GM12873 (cell line): ENCODE data around the gene ASZ1.

Experiments used
- CTCF ChIP-seq: IDR thresholded peaks from 2 replicates; pipeline ENCODE4 v1.5.1; 2012; ENCODE audit warnings: low read depth, mild to moderate bottlenecking, moderate library complexity, low read length, control low read depth; ENCODE audit not compliant: insufficient read depth; ENCODE audit errors: missing control alignments

Gene ASZ1

DNA sequence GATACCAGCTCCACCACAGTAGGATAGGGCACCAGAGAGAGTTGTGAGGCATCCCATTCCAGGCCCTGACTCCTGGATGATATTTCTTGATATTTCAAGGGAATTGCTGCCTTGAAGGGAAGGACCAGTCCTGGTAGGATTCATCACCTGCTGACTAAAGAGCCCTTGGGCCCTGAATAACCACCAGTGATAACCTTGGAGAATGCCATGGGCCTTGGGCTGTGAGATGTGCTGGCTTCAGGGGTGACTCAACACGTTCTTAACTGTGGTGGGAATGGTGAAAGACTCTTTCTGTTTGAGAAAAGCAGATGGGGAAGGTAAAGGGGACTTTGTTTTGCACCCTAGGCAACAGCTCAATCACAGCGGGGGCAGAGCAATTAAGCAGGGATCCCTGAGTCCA, 21.4 kb upstream of the ASZ1 start:
- no peak for TF ChIP-seq CTCF

- no peak for TF ChIP-seq CTCF
Observed at GRCh38 chr7:117446220-117446815, 19.0 kb upstream of the ASZ1 start.

- TF ChIP-seq CTCF = no peak
Observed at GRCh38 chr7:117445206-117445605, 17.9 kb upstream of the ASZ1 start.

DNA sequence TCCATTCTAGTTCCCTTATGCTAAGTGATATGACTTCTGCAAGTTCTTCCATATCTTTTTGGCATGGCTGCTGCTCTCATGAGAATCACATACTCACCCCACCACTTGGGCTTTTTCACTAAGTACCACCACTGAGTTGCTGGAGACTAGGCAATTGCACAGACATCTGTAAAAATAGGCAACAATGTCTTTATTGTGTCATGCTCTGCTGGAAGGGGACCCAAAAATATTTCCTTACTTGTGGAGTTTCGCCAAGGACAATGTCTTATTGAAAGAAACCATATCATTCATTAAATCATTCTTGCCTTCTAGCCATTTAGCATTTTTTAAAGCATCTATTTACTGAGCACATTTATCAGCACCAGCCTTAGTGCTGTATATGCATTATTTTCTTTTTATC, 17.4 kb upstream of the ASZ1 start:
- no peak for TF ChIP-seq CTCF

- TF ChIP-seq CTCF = no peak
Observed at GRCh38 chr7:117435475-117436043, 8.3 kb upstream of the ASZ1 start.

- TF ChIP-seq CTCF = no peak
Observed at GRCh38 chr7:117424090-117424829, 3.0 kb downstream of the ASZ1 start.

DNA sequence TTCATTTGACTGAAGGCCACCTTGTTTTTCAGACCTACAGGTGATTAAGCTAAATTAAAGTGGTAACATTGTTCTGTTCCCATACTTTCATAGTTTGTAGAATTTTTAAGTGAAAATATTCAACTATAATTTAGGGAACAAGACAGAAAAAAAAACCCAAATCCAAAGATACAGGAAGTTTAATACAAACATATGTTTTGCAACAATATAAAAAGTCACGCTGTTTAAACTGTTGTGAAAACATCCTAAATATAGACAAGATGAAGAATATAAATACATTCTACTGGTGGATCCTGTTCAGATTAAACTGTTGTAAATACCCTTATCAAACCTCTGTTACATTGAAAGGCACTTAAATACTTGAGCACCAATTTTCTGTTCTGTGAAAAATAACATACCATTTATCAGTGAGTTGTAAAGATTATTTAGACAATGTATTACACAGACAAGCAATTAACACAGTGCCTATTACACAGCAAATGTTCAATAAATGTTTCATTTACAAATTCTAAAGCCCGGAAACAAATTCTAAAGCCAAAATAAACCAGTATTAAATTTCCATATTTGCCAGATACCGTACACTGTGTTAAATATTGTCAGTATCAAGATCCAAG, 14.2 kb downstream of the ASZ1 start:
- no peak for TF ChIP-seq CTCF
